Thoracic aorta (tissue), 2 donors: ENCODE data around the gene NEDD4L. TPM values are rescaled to one million over a fixed set of nuclear protein-coding genes. Genes with fewer than 3 reads are reported as not detected.

Source experiments
- ATAC-seq: fragments of 150-250 bp; one replicate; pipeline ENCODE4 v1.8.0; 2017; ENCODE audit warnings: low read depth; ENCODE audit not compliant: insufficient number of reproducible peaks, low FRiP score
- DNase-seq: peaks from one replicate; pipeline ENCODE4 v3.0.0-alpha.2; 2020; ENCODE audit warnings: low spot score
- H3K27ac ChIP-seq, 2 donors: fragments of 200-600 bp; sonication (generic); 1 replicate in 1 of 2; 2 replicates in 1 of 2; pipeline ENCODE4 v1.5.1; 2016; ENCODE audit warnings: mild to moderate bottlenecking in 2 of 2, moderate library complexity in 2 of 2
- H3K27me3 ChIP-seq: fragments of 200-600 bp; sonication (generic); replicated peaks from 2 replicates; pipeline ENCODE4 v1.6.0; 2016; ENCODE audit warnings: mild to moderate bottlenecking; ENCODE audit not compliant: insufficient read depth
- H3K36me3 ChIP-seq: fragments of 200-600 bp; sonication (generic); one replicate; pipeline ENCODE4 v1.5.1; 2016
- H3K4me1 ChIP-seq, 2 donors: fragments of 200-600 bp; sonication (generic); 1 replicate in 1 of 2; 2 replicates in 1 of 2; pipeline versions ENCODE4 v1.5.1 to v1.6.0; 2016; ENCODE audit warnings: low read depth in 2 of 2, mild to moderate bottlenecking in 1 of 2; ENCODE audit not compliant: control insufficient read depth in 1 of 2
- H3K4me3 ChIP-seq: fragments of 200-600 bp; sonication (generic); 2 replicates; pipeline ENCODE4 v1.5.1; 2016; ENCODE audit warnings: mild to moderate bottlenecking
- H3K9me3 ChIP-seq: fragments of 200-600 bp; sonication (generic); 2 replicates; pipeline ENCODE4 v1.5.1; 2016
- CTCF ChIP-seq: fragments of 200-600 bp; sonication (generic); IDR thresholded peaks from one replicate; pipeline ENCODE4 v1.5.1; 2019; ENCODE audit warnings: antibody characterized with exemption
- total RNA-seq, 2 donors: library from RNA; depleted of rRNA; stranded (reverse); fragments of >200 nt; gene quantifications; one replicate each; pipeline versions ENCODE4 v1.1.0 to v1.2.3, GENCODE V29; 2016

NEDD4L gene
- total RNA-seq, 2 donors from 2014 or later = 13.9 to 22.9 TPM

GRCh38 chr18:58004317-58004716 is 39.7 kb upstream of the NEDD4L start:
- no peak overlapping the region for H3K4me3 ChIP-seq
- H3K27me3 ChIP-seq = no peaks in the 10 kb centered on the region
- no peak overlapping the region for H3K27ac ChIP-seq
- H3K36me3 ChIP-seq = no peaks in the 10 kb centered on the region
- DNase-seq (no peak), ATAC-seq (no peak)
- H3K9me3 ChIP-seq = no peaks in the 10 kb centered on the region
- no peaks in the 10 kb centered on the region for H3K4me1 ChIP-seq
- no peak for TF ChIP-seq CTCF

GRCh38 chr18:58005011-58005410 is 39.0 kb upstream of the NEDD4L start:
- no peaks in the 10 kb centered on the region for H3K4me1 ChIP-seq
- ATAC-seq (no peak), DNase-seq (no peak)
- no peak overlapping the region for H3K4me3 ChIP-seq
- H3K27me3 ChIP-seq = no peaks in the 10 kb centered on the region
- no peak overlapping the region for H3K27ac ChIP-seq
- no peaks in the 10 kb centered on the region for H3K9me3 ChIP-seq
- TF ChIP-seq CTCF = no peak
- H3K36me3 ChIP-seq = no peaks in the 10 kb centered on the region

GRCh38 chr18:58005885-58006523 is 38.0 kb upstream of the NEDD4L start:
- H3K27ac ChIP-seq = no peak overlapping the region
- no peak for DNase-seq
- no peaks in the 10 kb centered on the region for H3K4me1 ChIP-seq
- H3K27me3 ChIP-seq = no peaks in the 10 kb centered on the region
- TF ChIP-seq CTCF = no peak
- H3K4me3 ChIP-seq = no peak overlapping the region
- ATAC-seq = no peak
- H3K9me3 ChIP-seq = no peaks in the 10 kb centered on the region
- no peaks in the 10 kb centered on the region for H3K36me3 ChIP-seq

GRCh38 chr18:58009166-58009565 is 34.9 kb upstream of the NEDD4L start:
- Histone ChIP-seq H3K9me3 (no peaks in the 10 kb centered on the region), H3K4me1 (no peaks in the 10 kb centered on the region), H3K36me3 (no peaks in the 10 kb centered on the region), H3K4me3 (no peak overlapping the region), H3K27ac (no peak overlapping the region), H3K27me3 (no peaks in the 10 kb centered on the region)
- DNase-seq = no peak
- ATAC-seq = no peak
- TF ChIP-seq CTCF = no peak

GRCh38 chr18:58010265-58010664 is 33.8 kb upstream of the NEDD4L start:
- DNase-seq = no peak
- TF ChIP-seq CTCF = no peak
- H3K27me3 ChIP-seq = no peaks in the 10 kb centered on the region
- no peak for ATAC-seq
- H3K4me1 ChIP-seq = no peaks in the 10 kb centered on the region
- H3K4me3 ChIP-seq = no peak overlapping the region
- H3K9me3 ChIP-seq = no peaks in the 10 kb centered on the region
- no peaks in the 10 kb centered on the region for H3K36me3 ChIP-seq
- H3K27ac ChIP-seq = no peak overlapping the region
